Rectal smooth muscle tissue (tissue), 1 donor: ENCODE measurements around the gene PPP1R2C.

Source experiments
- H3K27ac ChIP-seq: one replicate; pipeline ENCODE4 v1.7.0; 2013; ENCODE audit warnings: low read depth, low read length, inconsistent platforms
- H3K27me3 ChIP-seq: one replicate; pipeline ENCODE4 v1.7.0; 2013; ENCODE audit warnings: low read length; ENCODE audit not compliant: control insufficient read depth, insufficient read depth
- H3K36me3 ChIP-seq: one replicate; pipeline ENCODE4 v1.7.0; 2013; ENCODE audit warnings: low read length; ENCODE audit not compliant: control insufficient read depth, insufficient read depth
- H3K4me1 ChIP-seq: one replicate; pipeline ENCODE4 v1.7.0; 2013; ENCODE audit warnings: low read length; ENCODE audit not compliant: control insufficient read depth, insufficient read depth
- H3K4me3 ChIP-seq: one replicate; pipeline ENCODE4 v1.7.0; 2013; ENCODE audit warnings: low read length
- H3K9ac ChIP-seq: one replicate; pipeline ENCODE4 v1.7.0; 2013; ENCODE audit warnings: low read length

Gene PPP1R2C

GRCh38 chrX:42776195-42776594, 1.8 kb downstream of the PPP1R2C start:
- Histone ChIP-seq H3K4me3 (no peak overlapping the region), H3K27ac (no peak overlapping the region), H3K36me3 (no peaks in the 10 kb centered on the region), H3K9ac (no peak overlapping the region), H3K4me1 (no peaks in the 10 kb centered on the region), H3K27me3 (peaks cover 3% of the 10 kb centered on the region)

- no peak overlapping the region for H3K27ac ChIP-seq
- no peak overlapping the region for H3K4me3 ChIP-seq
- H3K36me3 ChIP-seq: no peaks in the 10 kb centered on the region
- H3K4me1 ChIP-seq: no peaks in the 10 kb centered on the region
- no peaks in the 10 kb centered on the region for H3K27me3 ChIP-seq
- no peak overlapping the region for H3K9ac ChIP-seq
Measured at GRCh38 chrX:42772874-42773273, 5.1 kb downstream of the PPP1R2C start.

- Histone ChIP-seq H3K4me1 (no peaks in the 10 kb centered on the region), H3K27ac (no peak overlapping the region), H3K36me3 (no peaks in the 10 kb centered on the region), H3K27me3 (no peaks in the 10 kb centered on the region), H3K9ac (no peak overlapping the region), H3K4me3 (no peak overlapping the region)
Measured at GRCh38 chrX:42771506-42772335, 6.2 kb downstream of the PPP1R2C start.

- no peak overlapping the region for H3K27ac ChIP-seq
- H3K4me1 ChIP-seq: no peaks in the 10 kb centered on the region
- H3K9ac ChIP-seq: no peak overlapping the region
- H3K4me3 ChIP-seq: no peak overlapping the region
- no peaks in the 10 kb centered on the region for H3K36me3 ChIP-seq
- H3K27me3 ChIP-seq: no peaks in the 10 kb centered on the region
Measured at GRCh38 chrX:42770566-42770965, 7.4 kb downstream of the PPP1R2C start.

- H3K36me3 ChIP-seq: no peaks in the 10 kb centered on the region
- no peak overlapping the region for H3K9ac ChIP-seq
- H3K27ac ChIP-seq: no peak overlapping the region
- H3K4me1 ChIP-seq: no peaks in the 10 kb centered on the region
- H3K4me3 ChIP-seq: no peak overlapping the region
- H3K27me3 ChIP-seq: peaks cover 5% of the 10 kb centered on the region
Measured at GRCh38 chrX:42759881-42760280, 18.1 kb downstream of the PPP1R2C start.

GRCh38 chrX:42755815-42756214, 22.1 kb downstream of the PPP1R2C start:
- Histone ChIP-seq H3K36me3 (no peaks in the 10 kb centered on the region), H3K9ac (no peak overlapping the region), H3K4me1 (no peaks in the 10 kb centered on the region), H3K27ac (no peak overlapping the region), H3K4me3 (no peak overlapping the region), H3K27me3 (no peaks in the 10 kb centered on the region)

- no peak overlapping the region for H3K9ac ChIP-seq
Measured at GRCh38 chrX:42754603-42755002, 23.4 kb downstream of the PPP1R2C start.

GRCh38 chrX:42754115-42754514, 23.8 kb downstream of the PPP1R2C start:
- Histone ChIP-seq H3K27me3 (no peaks in the 10 kb centered on the region), H3K4me1 (no peaks in the 10 kb centered on the region), H3K27ac (no peak overlapping the region), H3K4me3 (no peak overlapping the region), H3K36me3 (no peaks in the 10 kb centered on the region), H3K9ac (no peak overlapping the region)

More at GRCh38 chrX:42754603-42755002, 23.4 kb downstream of the PPP1R2C start:
- Histone ChIP-seq H3K36me3 (no peaks in the 10 kb centered on the region), H3K4me1 (no peaks in the 10 kb centered on the region), H3K4me3 (no peak overlapping the region), H3K27ac (no peak overlapping the region), H3K27me3 (no peaks in the 10 kb centered on the region)

GRCh38 chrX:42752730-42753129, 25.2 kb downstream of the PPP1R2C start:
- H3K9ac ChIP-seq: no peak overlapping the region
- H3K4me1 ChIP-seq: no peaks in the 10 kb centered on the region
- no peaks in the 10 kb centered on the region for H3K27me3 ChIP-seq
- no peak overlapping the region for H3K4me3 ChIP-seq
- H3K36me3 ChIP-seq: no peaks in the 10 kb centered on the region
- H3K27ac ChIP-seq: no peak overlapping the region

GRCh38 chrX:42751573-42751972, 26.4 kb downstream of the PPP1R2C start:
- Histone ChIP-seq H3K27ac (no peak overlapping the region), H3K9ac (no peak overlapping the region), H3K36me3 (no peaks in the 10 kb centered on the region), H3K27me3 (no peaks in the 10 kb centered on the region), H3K4me3 (no peak overlapping the region), H3K4me1 (no peaks in the 10 kb centered on the region)

- H3K27ac ChIP-seq: no peak overlapping the region
- H3K36me3 ChIP-seq: no peaks in the 10 kb centered on the region
- no peak overlapping the region for H3K9ac ChIP-seq
- no peak overlapping the region for H3K4me3 ChIP-seq
- H3K4me1 ChIP-seq: no peaks in the 10 kb centered on the region
- H3K27me3 ChIP-seq: no peaks in the 10 kb centered on the region
Measured at GRCh38 chrX:42748067-42748850, 29.7 kb downstream of the PPP1R2C start.

GRCh38 chrX:42746606-42747005, 31.4 kb downstream of the PPP1R2C start:
- H3K4me1 ChIP-seq: no peaks in the 10 kb centered on the region
- H3K27ac ChIP-seq: no peak overlapping the region

More at GRCh38 chrX:42746606-42747005, 31.4 kb downstream of the PPP1R2C start:
- no peak overlapping the region for H3K9ac ChIP-seq
- H3K27me3 ChIP-seq: no peaks in the 10 kb centered on the region
- H3K4me3 ChIP-seq: no peak overlapping the region
- no peaks in the 10 kb centered on the region for H3K36me3 ChIP-seq
